Testis (tissue), 2 donors: ENCODE data around the gene THRAP3.

Experiments
- POLR2A ChIP-seq: fragments of 450-650 bp; IDR thresholded peaks from one replicate; pipeline ENCODE4 v1.6.1; 2017; ENCODE audit warnings: antibody characterized with exemption, mild to moderate bottlenecking, moderate library complexity
- TF ChIP-seq, protein P1 (sequence below), 3 experiments: fragments of 450-650 bp in 2 of 3; fragments of 200-600 bp in 1 of 3; sonication (generic) in 1 of 3; IDR thresholded peaks; one replicate each; pipeline ENCODE4 v1.5.1; 2016 to 2019; ENCODE audit warnings: antibody characterized with exemption in 3 of 3, mild to moderate bottlenecking in 2 of 3, moderate library complexity in 1 of 3

DNA sequence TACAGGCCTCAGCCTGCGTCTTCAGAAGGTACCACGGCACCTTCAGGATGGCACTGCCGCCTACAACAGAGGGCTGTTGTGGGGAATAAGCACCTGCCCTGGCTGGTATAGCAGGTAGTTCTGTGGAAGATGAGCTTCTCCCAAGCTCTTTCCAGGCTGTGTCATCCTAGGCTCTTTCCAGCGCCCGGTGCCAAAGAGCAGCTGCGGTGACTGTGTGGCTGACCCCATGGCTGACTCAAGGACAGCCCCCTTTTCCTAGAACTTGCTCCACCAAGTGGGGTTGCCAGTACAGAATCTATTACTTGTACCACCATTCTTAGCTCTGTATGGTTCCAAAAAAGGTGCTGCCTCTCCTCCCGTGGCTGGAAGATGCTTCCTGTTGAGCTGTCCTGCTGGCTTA, 121.1 kb downstream of the THRAP3 start:
- TF ChIP-seq, protein P1, sequence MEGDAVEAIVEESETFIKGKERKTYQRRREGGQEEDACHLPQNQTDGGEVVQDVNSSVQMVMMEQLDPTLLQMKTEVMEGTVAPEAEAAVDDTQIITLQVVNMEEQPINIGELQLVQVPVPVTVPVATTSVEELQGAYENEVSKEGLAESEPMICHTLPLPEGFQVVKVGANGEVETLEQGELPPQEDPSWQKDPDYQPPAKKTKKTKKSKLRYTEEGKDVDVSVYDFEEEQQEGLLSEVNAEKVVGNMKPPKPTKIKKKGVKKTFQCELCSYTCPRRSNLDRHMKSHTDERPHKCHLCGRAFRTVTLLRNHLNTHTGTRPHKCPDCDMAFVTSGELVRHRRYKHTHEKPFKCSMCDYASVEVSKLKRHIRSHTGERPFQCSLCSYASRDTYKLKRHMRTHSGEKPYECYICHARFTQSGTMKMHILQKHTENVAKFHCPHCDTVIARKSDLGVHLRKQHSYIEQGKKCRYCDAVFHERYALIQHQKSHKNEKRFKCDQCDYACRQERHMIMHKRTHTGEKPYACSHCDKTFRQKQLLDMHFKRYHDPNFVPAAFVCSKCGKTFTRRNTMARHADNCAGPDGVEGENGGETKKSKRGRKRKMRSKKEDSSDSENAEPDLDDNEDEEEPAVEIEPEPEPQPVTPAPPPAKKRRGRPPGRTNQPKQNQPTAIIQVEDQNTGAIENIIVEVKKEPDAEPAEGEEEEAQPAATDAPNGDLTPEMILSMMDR (IDR thresholded peaks at IDR 0.05), result no peak
- TF ChIP-seq POLR2A, result no peak
